SU-DHL-6 (cell line): ENCODE measurements around the gene SH3RF3.

Experiments used
- H2AFZ ChIP-seq: fragments of 200-600 bp; sonication (generic); 2 replicates; pipeline ENCODE4 v1.6.1; 2014; ENCODE audit warnings: low read depth, mild to moderate bottlenecking, moderate library complexity, mixed read lengths, antibody characterized with exemption, low read length; ENCODE audit not compliant: severe bottlenecking
- H3F3A ChIP-seq: fragments of 200-600 bp; shearing (Covaris generic); 2 replicates; pipeline ENCODE4 v1.6.0; 2016; ENCODE audit warnings: antibody characterized with exemption, mild to moderate bottlenecking; ENCODE audit not compliant: insufficient read depth
- H3K27ac ChIP-seq: fragments of 200-600 bp; sonication (generic); 2 replicates; pipeline ENCODE4 v1.5.1; 2016; ENCODE audit warnings: low read depth, mild to moderate bottlenecking, low read length, moderate library complexity, mixed read lengths
- H3K27me3 ChIP-seq: fragments of 200-600 bp; sonication (generic), shearing (Covaris generic); 2 replicates; pipeline ENCODE4 v1.6.0; 2014; ENCODE audit warnings: mild to moderate bottlenecking, low read length
- H3K36me3 ChIP-seq: fragments of 200-600 bp; sonication (generic); 2 replicates; pipeline ENCODE4 v1.6.1; 2014; ENCODE audit warnings: mild to moderate bottlenecking, low read length, mixed read lengths
- H3K4me2 ChIP-seq: fragments of 300-600, 200-600 bp; shearing (Covaris generic), sonication (generic); 2 replicates; pipeline ENCODE4 v1.6.0; 2014; ENCODE audit warnings: low read length, low read depth, mild to moderate bottlenecking; ENCODE audit not compliant: poor library complexity, severe bottlenecking
- H3K4me3 ChIP-seq: fragments of 200-600 bp; sonication (generic); 2 replicates; pipeline ENCODE4 v1.5.1; 2014; ENCODE audit warnings: antibody characterized with exemption, low read length, mild to moderate bottlenecking, mixed read lengths; ENCODE audit not compliant: insufficient read depth, poor library complexity, severe bottlenecking
- H3K79me2 ChIP-seq: fragments of 200-600 bp; sonication (generic); 2 replicates; pipeline ENCODE4 v1.6.1; 2014; ENCODE audit warnings: mild to moderate bottlenecking, low read length, moderate library complexity; ENCODE audit not compliant: insufficient read depth
- H3K9ac ChIP-seq: fragments of 200-600 bp; sonication (generic); 2 replicates; pipeline ENCODE4 v1.7.0; 2014; ENCODE audit warnings: mild to moderate bottlenecking, low read length
- H3K9me2 ChIP-seq: fragments of 200-600 bp; sonication (generic); replicated peaks from 2 replicates; pipeline ENCODE4 v1.6.1; 2014; ENCODE audit warnings: low read length; ENCODE audit not compliant: insufficient read depth
- H3K9me3 ChIP-seq: fragments of 200-600 bp; sonication (generic); 2 replicates; pipeline ENCODE4 v1.6.1; 2014; ENCODE audit warnings: low read length, mixed read lengths; ENCODE audit not compliant: insufficient read depth
- H4K20me1 ChIP-seq: fragments of 200-600 bp; sonication (generic); 2 replicates; pipeline ENCODE4 v1.6.1; 2014; ENCODE audit warnings: low read depth, mild to moderate bottlenecking, antibody characterized with exemption, low read length, moderate library complexity, mixed read lengths
- EZH2phosphoT487 ChIP-seq: fragments of 200-600 bp; sonication (generic), shearing (Covaris generic); conservative IDR thresholded peaks from 2 replicates; pipeline ENCODE4 v1.6.1; 2018; ENCODE audit warnings: mild to moderate bottlenecking, antibody characterized with exemption, low read length, moderate library complexity, mixed read lengths
- TF ChIP-seq, protein P1 (sequence below): fragments of 200-600 bp; sonication (generic); IDR thresholded peaks from one replicate; pipeline ENCODE4 v1.5.1; 2017; ENCODE audit warnings: antibody characterized with exemption, mild to moderate bottlenecking, low read length, moderate library complexity; ENCODE audit not compliant: insufficient read depth, poor library complexity, severe bottlenecking

Gene SH3RF3

DNA sequence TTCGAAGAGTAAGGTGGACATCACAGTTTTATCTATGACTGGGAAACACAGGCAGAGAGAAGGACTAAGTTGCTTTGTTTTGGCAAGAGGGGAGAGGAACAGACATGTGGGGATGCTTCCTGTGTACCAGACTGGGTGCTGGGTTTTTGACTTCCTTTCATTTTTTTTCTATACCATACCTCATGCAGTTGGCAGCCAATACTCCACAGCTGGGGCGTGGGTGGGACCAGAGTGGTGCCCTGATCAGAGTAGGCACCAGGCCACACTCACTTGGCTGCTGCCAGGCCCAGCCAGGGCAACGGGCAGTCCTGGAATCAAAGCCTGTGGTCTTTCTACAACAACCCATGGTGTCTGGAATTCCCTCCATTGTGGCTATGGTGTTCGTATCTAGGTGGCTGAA is 45.2 kb downstream of the SH3RF3 start:
- Histone ChIP-seq H4K20me1 (no peaks in the 10 kb centered on the region), H3K4me2 (no peak overlapping the region)

DNA sequence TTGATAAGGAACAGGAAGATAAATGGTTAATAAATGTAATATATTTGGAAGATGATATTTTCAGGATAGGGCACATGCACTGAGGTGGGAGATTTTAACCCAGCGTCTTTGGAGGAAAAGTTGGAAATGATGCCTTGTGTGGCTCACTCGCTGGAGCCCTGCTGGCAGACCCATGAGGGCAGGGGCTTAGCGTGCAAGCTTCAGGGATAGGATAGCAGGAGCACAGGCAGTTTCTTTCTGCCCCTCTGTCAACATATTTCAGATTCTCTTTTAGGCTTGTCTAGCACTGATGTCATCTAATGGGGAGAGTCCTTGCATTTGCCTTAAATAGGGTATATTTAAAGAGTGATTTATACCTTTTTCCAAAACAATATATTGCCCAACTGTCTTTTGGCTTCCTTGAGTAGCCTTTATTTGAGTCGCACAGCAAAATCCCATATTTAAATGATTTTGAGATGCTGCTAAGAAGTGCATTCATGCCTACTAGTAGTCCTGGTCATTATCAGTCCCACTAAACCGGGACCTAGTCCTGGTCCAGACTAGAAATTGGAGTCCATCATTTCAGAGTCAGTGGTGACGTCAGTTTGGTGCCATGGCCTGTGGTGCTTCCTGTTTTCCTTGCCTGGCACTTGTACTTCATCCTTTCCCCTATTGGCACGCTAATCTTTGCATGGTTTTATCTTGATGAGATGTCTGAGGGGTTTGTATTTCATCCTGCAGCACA is 45.8 kb downstream of the SH3RF3 start:
- H2AFZ ChIP-seq, result no peak overlapping the region
- TF ChIP-seq, protein P1, sequence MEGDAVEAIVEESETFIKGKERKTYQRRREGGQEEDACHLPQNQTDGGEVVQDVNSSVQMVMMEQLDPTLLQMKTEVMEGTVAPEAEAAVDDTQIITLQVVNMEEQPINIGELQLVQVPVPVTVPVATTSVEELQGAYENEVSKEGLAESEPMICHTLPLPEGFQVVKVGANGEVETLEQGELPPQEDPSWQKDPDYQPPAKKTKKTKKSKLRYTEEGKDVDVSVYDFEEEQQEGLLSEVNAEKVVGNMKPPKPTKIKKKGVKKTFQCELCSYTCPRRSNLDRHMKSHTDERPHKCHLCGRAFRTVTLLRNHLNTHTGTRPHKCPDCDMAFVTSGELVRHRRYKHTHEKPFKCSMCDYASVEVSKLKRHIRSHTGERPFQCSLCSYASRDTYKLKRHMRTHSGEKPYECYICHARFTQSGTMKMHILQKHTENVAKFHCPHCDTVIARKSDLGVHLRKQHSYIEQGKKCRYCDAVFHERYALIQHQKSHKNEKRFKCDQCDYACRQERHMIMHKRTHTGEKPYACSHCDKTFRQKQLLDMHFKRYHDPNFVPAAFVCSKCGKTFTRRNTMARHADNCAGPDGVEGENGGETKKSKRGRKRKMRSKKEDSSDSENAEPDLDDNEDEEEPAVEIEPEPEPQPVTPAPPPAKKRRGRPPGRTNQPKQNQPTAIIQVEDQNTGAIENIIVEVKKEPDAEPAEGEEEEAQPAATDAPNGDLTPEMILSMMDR, result no peak
- no peak for TF ChIP-seq EZH2phosphoT487
- no peaks in the 10 kb centered on the region for H3K36me3 ChIP-seq
- no peaks in the 10 kb centered on the region for H3K9me2 ChIP-seq
- H3F3A ChIP-seq, result no peaks in the 10 kb centered on the region
- H3K27ac ChIP-seq, result no peak overlapping the region
- H3K27me3 ChIP-seq, result no peaks in the 10 kb centered on the region
- no peak overlapping the region for H3K4me2 ChIP-seq
- no peak overlapping the region for H3K4me3 ChIP-seq
- H3K9ac ChIP-seq, result no peak overlapping the region
- H4K20me1 ChIP-seq, result no peaks in the 10 kb centered on the region
- H3K9me3 ChIP-seq, result no peaks in the 10 kb centered on the region
- H3K79me2 ChIP-seq, result no peaks in the 10 kb centered on the region

More for the DNA sequence above, 45.2 kb downstream of the SH3RF3 start:
- Histone ChIP-seq H2AFZ (no peak overlapping the region), H3K27ac (no peak overlapping the region), H3F3A (no peaks in the 10 kb centered on the region), H3K27me3 (no peaks in the 10 kb centered on the region), H3K4me3 (no peak overlapping the region), H3K79me2 (no peaks in the 10 kb centered on the region), H3K9me2 (no peaks in the 10 kb centered on the region), H3K9ac (no peak overlapping the region), H3K9me3 (no peaks in the 10 kb centered on the region), H3K36me3 (no peaks in the 10 kb centered on the region)
- TF ChIP-seq, protein P1, result no peak
- TF ChIP-seq EZH2phosphoT487, result no peak

DNA sequence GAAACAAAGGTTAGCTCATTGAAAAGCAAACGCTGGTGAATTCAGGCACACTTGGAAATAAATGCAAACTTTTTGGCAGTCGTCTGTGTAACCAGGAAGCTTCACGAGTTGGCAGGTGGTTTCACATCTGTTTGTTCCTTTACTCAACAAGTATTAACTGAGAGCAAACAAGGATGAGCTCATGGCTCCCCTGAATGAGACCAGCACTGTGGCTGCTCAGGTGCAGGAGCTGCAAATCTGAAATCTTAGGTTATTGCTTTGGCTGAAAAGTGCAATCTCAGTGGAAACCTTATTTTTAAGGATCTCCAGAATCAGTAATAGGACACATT is 46.3 kb downstream of the SH3RF3 start:
- no peak overlapping the region for H3K4me2 ChIP-seq
- no peaks in the 10 kb centered on the region for H3K9me2 ChIP-seq
- TF ChIP-seq EZH2phosphoT487, result no peak
- TF ChIP-seq, protein P1, result no peak
- H4K20me1 ChIP-seq, result no peaks in the 10 kb centered on the region
- H3K4me3 ChIP-seq, result no peak overlapping the region
- H3K9me3 ChIP-seq, result no peaks in the 10 kb centered on the region
- H3K9ac ChIP-seq, result no peak overlapping the region
- H3F3A ChIP-seq, result no peaks in the 10 kb centered on the region
- H3K79me2 ChIP-seq, result no peaks in the 10 kb centered on the region
- H2AFZ ChIP-seq, result no peak overlapping the region
- no peaks in the 10 kb centered on the region for H3K27me3 ChIP-seq
- no peak overlapping the region for H3K27ac ChIP-seq
- H3K36me3 ChIP-seq, result no peaks in the 10 kb centered on the region
